NCI-H524 (cell line): Measurements from ENCODE around the gene ANAPC7.

Source experiments
- DNase-seq, 2 experiments: peaks; one replicate each; lab custom pipeline; 2025; lab: John Stamatoyannopoulos, UW

ANAPC7 gene

DNA sequence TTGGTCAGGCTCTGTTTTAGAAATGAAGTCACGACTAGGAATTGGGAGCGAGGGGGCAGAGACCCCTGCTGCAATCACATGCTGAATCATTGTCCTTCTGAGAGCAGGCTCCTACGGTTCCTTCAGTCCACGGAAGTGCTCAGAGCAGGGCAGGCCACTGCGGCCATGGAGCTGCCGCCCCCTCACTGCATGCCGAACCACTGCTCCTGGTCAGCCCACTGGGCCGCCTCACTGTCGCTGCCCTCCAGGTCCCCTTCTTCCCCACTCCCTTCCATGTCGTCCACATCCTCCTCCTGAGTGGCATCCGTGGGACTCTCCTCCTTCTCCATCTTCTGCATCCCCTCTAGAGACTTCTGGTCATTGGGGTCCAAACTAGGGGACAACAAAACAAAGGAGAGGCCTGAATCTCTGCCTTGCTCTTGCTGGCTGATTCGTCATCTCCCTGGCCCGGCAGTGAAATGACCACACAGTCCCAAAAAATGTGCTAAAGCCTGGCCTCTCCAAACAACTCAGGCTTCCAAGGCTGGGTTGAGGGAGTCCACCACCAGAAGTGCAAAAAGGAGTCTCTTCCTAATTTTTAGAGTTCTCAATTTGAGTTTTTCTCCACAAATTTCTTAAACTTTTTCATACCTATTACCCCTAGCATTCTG lies 29.4 kb downstream of the ANAPC7 start:
- DNase-seq = no peak

GRCh38 chr12:110373425-110373824 lies 30.1 kb downstream of the ANAPC7 start:
- peak in 1 of 2 experiments; percentile 25 for DNase-seq

DNA sequence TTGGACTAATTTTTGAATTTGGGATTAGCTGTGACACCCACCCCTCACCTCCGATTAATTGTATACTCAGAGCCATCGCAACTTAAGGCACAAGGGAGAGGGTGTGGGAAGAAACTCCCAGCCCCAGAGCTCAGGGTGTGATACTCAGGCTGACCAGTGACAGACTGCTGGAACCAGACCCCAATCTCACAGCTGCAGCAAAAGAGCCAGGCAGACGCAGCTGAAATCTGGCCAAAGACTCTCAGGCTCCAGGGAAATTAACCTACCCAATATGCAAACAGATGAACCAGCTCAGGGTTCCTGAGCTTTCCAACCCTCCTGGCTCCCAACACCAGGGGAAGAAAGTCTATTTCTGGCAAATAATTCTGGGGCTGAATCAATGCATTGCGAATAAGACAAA lies 30.5 kb downstream of the ANAPC7 start:
- DNase-seq = peak in 1 of 2 experiments; percentile 20

GRCh38 chr12:110372056-110372425 lies 31.5 kb downstream of the ANAPC7 start:
- DNase-seq = peak in 1 of 2 experiments; percentile 12

DNA sequence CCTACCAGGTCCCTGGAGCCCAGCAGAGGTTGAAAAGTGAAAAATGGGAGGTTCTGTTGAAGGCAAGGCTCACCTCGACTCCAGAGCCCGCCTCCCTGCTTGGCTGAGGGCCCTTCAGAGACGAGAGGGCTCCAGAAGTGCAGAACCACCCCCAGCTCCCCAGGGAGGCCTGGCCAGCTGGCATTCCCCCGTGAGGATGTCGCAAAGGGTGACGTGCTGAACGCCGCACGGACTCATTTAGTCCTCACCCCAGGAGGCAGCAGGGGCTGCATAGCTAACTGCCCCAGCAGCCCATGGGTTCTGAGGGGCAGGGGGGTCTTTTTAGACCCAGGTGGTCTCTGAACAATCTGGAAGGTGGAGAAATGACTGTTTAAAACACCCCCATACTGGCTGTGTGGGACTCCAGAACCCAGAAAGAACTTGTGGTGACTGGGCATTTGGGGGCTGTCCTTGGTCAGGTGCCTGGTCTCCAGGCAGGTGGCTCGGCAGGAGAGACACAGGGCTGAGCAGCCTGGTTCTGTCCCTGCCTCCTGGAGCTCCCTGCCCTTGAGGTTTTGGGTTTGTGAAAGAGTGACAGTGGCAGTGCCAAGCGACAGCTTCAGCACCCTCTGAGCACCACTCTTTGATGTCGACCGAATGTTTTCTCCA lies 32.0 kb downstream of the ANAPC7 start:
- DNase-seq = peak; percentile 78 to 93

- DNase-seq = peak in 1 of 2 experiments; percentile 29
These were observed 32.7 kb downstream of the ANAPC7 start for GRCh38 chr12:110370732-110371231.

DNA sequence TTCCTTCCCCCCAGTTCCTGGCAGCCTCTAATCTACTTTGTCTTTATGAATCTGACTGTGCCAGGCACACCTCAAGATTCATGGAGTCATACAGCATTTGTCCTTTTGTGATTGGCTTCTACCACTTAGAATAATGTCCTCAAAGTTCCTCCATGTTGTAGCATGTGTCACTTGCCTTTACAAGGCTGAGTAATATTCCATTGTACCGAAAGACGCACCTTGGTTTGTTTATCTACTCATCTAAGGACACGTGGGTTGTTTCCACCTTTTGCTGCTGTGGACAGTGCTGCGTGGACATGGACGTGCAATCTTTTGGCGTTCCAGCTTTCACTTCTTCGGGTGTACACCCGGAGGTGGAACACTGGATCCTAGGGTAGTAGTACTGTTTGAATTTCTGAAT lies 33.5 kb downstream of the ANAPC7 start:
- no peak for DNase-seq

DNA sequence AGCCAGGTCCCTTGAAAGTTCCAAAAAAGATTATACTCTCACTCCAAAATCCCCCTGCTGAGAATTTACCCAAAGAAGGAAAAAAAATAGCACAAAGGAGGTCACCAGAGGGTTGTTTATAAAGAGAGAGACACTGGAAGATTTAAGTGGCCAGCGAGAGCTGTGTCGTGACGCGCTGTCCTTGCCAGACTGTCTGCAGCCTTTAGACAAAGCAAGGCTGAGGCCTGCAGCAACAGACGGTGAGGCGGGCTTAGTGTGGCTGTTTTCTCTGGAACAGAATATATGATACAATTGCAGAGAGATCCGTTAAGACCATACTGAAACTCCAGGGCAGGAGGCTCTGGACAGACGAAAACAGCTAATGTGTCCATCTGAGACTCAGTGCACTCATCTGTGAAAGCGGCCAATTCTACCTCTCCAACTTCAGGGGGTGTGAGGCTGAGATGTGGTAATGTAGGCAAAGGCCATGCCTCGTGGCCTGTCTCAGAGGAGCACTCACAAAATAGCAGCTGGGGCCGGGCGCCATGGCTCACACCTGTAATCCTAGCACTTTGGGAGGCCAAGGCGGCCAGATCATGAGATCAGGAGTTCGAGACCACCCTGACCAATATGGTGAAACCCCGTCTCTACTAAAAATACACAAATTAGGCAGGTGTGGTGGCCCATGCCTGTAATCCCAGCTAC lies 36.2 kb downstream of the ANAPC7 start:
- DNase-seq = peak; percentile 55 to 84

DNA sequence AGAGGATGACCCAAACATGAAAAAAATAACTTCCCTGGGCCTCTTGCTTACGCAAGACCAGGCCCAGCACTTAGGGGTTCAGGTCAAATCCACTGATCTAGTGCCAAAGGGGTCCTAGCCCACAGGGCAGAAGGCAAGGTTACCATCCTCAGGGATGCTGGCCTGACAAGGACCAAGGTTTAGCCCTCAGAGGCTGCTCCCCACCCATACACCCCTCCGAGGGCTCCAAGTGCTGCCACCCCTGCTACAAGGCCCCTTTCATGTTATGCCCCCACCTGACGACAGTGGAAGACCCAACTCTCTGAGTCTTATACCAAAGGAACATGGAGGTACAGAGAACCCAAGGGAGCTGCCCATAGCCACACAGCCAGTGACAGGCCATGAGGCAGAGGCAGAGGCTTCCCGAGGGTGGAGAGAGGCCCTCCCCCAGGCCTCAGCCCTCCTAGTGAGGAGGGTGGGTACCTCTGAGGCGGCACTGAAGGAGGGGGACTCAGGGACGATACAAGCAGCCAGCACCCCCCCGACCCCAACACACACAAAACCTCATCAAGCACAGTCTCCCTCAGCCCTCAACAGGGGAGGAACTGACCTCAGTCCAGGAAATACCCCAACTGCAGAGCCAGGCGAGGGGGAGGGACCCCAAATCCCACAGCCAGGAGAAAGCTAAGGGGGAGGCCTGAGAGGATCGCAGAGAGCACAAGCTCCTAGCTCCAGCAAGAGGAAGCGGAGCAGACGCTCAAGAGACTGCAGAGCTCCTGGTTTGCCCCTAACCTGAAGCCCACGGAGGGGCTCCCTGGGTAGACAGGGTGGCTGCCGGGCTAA lies 37.0 kb downstream of the ANAPC7 start:
- DNase-seq = no peak

GRCh38 chr12:110365489-110366320 lies 37.8 kb downstream of the ANAPC7 start:
- no peak for DNase-seq

- no peak for DNase-seq
These were observed 42.3 kb downstream of the ANAPC7 start for GRCh38 chr12:110361216-110361615.

GRCh38 chr12:110358384-110359097 lies 45.0 kb downstream of the ANAPC7 start:
- DNase-seq = peak in 1 of 2 experiments; percentile 12

- DNase-seq = peak; percentile 16 to 48
These were observed 48.4 kb downstream of the ANAPC7 start for GRCh38 chr12:110355073-110355472.

- peak; percentile 43 to 82 for DNase-seq
These were observed 49.2 kb downstream of the ANAPC7 start for GRCh38 chr12:110354172-110354780.

DNA sequence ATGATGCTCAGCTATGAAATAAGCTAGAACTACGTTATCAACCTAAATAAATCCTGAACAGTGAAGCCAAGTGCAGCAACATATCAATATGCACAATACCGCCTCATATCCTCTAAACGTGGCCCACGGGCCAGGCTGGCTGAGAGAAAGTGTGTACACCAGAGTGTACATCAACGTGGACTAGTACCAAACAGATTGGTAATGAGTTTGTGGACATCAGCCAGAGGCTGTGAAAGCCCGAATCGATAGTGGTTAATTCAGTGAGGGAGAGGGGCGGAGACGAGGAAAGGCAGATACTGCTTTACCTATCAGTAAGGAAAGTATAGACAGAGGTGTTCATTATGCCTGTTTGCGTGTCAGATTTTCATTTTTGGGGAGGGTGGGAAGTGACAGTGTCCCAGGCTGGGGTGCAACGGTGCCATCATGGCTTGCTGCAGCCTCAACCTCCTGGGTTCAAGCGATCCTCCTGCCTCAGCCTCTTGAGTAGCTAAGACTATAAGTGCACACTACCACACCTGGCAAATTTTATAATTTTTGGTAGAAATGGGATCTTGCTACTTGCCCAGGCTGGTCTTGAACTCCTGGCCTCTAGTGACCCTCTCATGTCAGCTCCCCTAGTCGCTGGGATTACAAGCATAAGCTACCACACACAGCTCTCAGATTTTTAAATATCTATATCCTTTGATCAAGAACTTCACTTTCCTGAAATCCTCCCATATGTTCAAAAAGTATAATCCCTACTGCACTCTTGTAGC lies 50.1 kb downstream of the ANAPC7 start:
- peak; percentile 58 to 81 for DNase-seq

GRCh38 chr12:110352401-110352800 lies 51.1 kb downstream of the ANAPC7 start:
- no peak for DNase-seq

DNA sequence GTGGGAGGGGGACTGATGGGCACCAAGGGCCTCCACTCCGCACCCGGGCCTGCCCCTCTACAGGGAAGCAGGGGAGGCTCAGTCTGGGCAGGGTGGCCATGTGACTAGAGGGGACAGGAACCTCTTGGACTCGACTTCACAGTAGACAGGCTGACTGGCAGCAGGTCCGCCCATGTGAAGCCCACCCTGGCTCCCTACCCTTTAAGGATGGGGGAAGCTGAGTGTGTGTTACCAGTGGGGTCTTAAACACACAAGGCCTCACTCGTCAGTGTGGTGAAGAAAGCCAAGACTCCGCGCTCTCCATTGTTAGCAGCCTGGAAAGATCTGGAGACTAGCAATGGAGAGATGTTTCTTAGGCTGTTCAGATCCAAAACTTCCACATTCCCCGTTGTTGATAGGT lies 52.4 kb downstream of the ANAPC7 start:
- DNase-seq = no peak

GRCh38 chr12:110349514-110350151 lies 53.9 kb downstream of the ANAPC7 start:
- DNase-seq = peak in 1 of 2 experiments; percentile 30

DNA sequence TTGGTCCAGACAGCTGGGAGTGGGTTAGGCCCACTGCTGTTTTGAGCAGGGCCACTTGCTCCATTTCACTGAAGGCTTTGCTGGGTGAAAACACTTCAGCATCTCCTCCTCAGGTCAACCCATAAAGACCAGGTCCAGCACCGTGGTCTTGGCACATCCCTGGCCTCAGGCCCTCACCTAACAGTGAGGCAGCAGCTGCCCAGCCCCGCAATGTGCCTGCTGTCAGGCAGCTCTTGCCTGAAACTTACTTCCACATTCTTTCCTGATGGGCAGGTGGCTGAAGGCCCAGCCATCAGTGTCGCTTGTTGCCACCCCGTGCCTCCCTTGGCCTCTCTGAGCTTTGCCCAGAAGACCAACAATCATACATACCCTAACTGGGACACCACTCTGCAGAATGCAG lies 54.4 kb downstream of the ANAPC7 start:
- no peak for DNase-seq
